Body of pancreas (tissue), 4 donors: ENCODE data around the gene SH3GL1.

ENCODE experiments used
- POLR2A ChIP-seq, 3 donors: fragments of 450-650 bp; IDR thresholded peaks; one replicate each; pipeline ENCODE4 v1.6.1; 2016; ENCODE audit warnings: antibody characterized with exemption in 3 of 3, mild to moderate bottlenecking in 2 of 3
- TF ChIP-seq, protein P1 (sequence below), 7 experiments: fragments of 450-650 bp in 4 of 7; fragments of 200-600 bp in 3 of 7; sonication (generic) in 3 of 7; IDR thresholded peaks; one replicate each; pipeline ENCODE4 v1.5.1; 2016 to 2019; ENCODE audit warnings: antibody characterized with exemption in 7 of 7

GRCh38 chr19:4342314-4342614 lies 58.1 kb downstream of the SH3GL1 start:
- TF ChIP-seq POLR2A (IDR thresholded peaks at IDR 0.05), result no peak
- TF ChIP-seq, protein P1, sequence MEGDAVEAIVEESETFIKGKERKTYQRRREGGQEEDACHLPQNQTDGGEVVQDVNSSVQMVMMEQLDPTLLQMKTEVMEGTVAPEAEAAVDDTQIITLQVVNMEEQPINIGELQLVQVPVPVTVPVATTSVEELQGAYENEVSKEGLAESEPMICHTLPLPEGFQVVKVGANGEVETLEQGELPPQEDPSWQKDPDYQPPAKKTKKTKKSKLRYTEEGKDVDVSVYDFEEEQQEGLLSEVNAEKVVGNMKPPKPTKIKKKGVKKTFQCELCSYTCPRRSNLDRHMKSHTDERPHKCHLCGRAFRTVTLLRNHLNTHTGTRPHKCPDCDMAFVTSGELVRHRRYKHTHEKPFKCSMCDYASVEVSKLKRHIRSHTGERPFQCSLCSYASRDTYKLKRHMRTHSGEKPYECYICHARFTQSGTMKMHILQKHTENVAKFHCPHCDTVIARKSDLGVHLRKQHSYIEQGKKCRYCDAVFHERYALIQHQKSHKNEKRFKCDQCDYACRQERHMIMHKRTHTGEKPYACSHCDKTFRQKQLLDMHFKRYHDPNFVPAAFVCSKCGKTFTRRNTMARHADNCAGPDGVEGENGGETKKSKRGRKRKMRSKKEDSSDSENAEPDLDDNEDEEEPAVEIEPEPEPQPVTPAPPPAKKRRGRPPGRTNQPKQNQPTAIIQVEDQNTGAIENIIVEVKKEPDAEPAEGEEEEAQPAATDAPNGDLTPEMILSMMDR (IDR thresholded peaks at IDR 0.05), result no peak
